ENCODE data around the gene EPC2.

DNA sequence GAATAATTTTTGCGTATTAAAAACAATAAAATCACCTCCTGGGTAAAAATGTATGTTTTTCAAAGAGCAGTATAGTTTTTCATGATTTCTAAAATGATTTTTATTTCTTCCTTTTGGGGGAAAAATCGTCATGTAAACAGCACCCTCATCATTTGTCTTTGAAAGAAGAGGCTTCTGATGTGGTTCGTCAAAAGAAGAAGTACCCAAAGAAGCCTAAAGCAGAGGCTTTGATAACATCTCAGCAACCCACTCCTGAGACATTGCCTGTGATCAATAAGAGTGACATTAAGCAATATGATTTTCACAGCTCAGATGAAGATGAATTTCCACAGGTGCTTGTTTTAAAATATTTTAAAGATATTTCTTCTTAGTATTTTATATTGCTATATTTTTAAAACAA lies 120.3 kb downstream of the EPC2 start:
- TF ChIP-seq, protein P1, sequence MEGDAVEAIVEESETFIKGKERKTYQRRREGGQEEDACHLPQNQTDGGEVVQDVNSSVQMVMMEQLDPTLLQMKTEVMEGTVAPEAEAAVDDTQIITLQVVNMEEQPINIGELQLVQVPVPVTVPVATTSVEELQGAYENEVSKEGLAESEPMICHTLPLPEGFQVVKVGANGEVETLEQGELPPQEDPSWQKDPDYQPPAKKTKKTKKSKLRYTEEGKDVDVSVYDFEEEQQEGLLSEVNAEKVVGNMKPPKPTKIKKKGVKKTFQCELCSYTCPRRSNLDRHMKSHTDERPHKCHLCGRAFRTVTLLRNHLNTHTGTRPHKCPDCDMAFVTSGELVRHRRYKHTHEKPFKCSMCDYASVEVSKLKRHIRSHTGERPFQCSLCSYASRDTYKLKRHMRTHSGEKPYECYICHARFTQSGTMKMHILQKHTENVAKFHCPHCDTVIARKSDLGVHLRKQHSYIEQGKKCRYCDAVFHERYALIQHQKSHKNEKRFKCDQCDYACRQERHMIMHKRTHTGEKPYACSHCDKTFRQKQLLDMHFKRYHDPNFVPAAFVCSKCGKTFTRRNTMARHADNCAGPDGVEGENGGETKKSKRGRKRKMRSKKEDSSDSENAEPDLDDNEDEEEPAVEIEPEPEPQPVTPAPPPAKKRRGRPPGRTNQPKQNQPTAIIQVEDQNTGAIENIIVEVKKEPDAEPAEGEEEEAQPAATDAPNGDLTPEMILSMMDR (IDR thresholded peaks at IDR 0.05), result no peak
- no peak for TF ChIP-seq POLR2A (IDR thresholded peaks at IDR 0.05)
- TF ChIP-seq POLR2AphosphoS5 (IDR thresholded peaks at IDR 0.05), result no peak
- TF ChIP-seq EP300 (IDR thresholded peaks at IDR 0.05), result no peak

Data from sigmoid colon (tissue), 4 donors.